HepG2 (cell line): ENCODE data around the gene PIKFYVE. TPM values are rescaled to one million over a fixed set of nuclear protein-coding genes. Genes with fewer than 3 reads are reported as not detected.

Experiments used
- ATAC-seq: fragments of 200-7000 bp; cut with Tn5 transposase; 3 replicates; pipeline ENCODE4 v1.9.1; 2020; ENCODE audit warnings: mild to moderate bottlenecking, moderate library complexity
- BruUV-seq: library from RNA; stranded (reverse); fragments of 400-500 nt; replicated peaks from 2 replicates; lab custom pipeline; 2021; lab: Mats Ljungman, UMichigan
- CTCF ChIA-PET: fragments of 300-600 bp; formaldehyde crosslinking; extraction: SDS; loops from one replicate; lab custom pipeline; 2021; ENCODE audit warnings: low total read pairs, inconsistent platforms, low intra/inter-chr PET ratio; lab: Yijun Ruan, JAX
- POLR2A ChIA-PET: fragments of 350-600 bp; sonication (Branson Sonifier 250); formaldehyde crosslinking; loops from one replicate; lab custom pipeline; 2020; ENCODE audit warnings: antibody characterized with exemption, inconsistent platforms; lab: Yijun Ruan, JAX
- DNase-seq: peaks from one replicate; pipeline ENCODE4 v3.0.0-alpha.2; 2015; ENCODE audit warnings: low spot score
- FAIRE-seq: peaks from 3 replicates; lab custom pipeline; 2011; peaks lifted over from hg19 to GRCh38; lab: Jason Lieb, UNC
- H2AFZ ChIP-seq: one replicate; pipeline ENCODE4 v1.6.1; 2011; ENCODE audit warnings: low read length, inconsistent platforms
- H3K27ac ChIP-seq: fragments of 300-600 bp; 3 replicates; pipeline ENCODE4 v1.8.0; 2011; ENCODE audit warnings: mixed run types, mild to moderate bottlenecking, mixed read lengths, low read length, inconsistent platforms; ENCODE audit not compliant: insufficient read depth; ENCODE audit errors: extremely low read length
- H3K27me3 ChIP-seq, 2 experiments: fragments of 200-600 bp in 1 of 2; 2 replicates in 1 of 2; 3 replicates in 1 of 2; pipeline versions ENCODE4 v1.6.0 to v1.8.0; 2011; ENCODE audit warnings: low read length in 2 of 2, mild to moderate bottlenecking in 2 of 2, moderate library complexity in 2 of 2, inconsistent platforms in 1 of 2; ENCODE audit not compliant: insufficient read depth in 2 of 2, control insufficient read depth in 1 of 2
- H3K36me3 ChIP-seq, 2 experiments: fragments of 200-600 bp in 1 of 2; replicated peaks in 1 of 2; 2 replicates in 1 of 2; 3 replicates in 1 of 2; pipeline versions ENCODE4 v1.5.1 to v1.8.0; 2011; ENCODE audit warnings: low read length in 2 of 2, inconsistent platforms in 1 of 2; ENCODE audit not compliant: insufficient read depth in 2 of 2, control insufficient read depth in 1 of 2
- H3K4me1 ChIP-seq: 2 replicates; pipeline ENCODE4 v1.5.1; 2012; ENCODE audit warnings: low read length, inconsistent platforms; ENCODE audit not compliant: insufficient read depth
- H3K4me2 ChIP-seq: 2 replicates; pipeline ENCODE4 v1.6.0; 2011; ENCODE audit warnings: low read depth, low read length, inconsistent platforms
- H3K4me3 ChIP-seq, 3 experiments: fragments of 200-600 bp in 1 of 3; sonication (generic), shearing (Covaris generic) in 1 of 3; replicated peaks in 1 of 3; 2 replicates each; pipeline ENCODE4 v1.5.1; 2011 to 2016; ENCODE audit warnings: low read length in 3 of 3, inconsistent platforms in 2 of 3, low read depth in 2 of 3, mild to moderate bottlenecking in 2 of 3, control low read depth in 1 of 3, mixed read lengths in 1 of 3; ENCODE audit not compliant: insufficient read depth in 1 of 3
- H3K79me2 ChIP-seq: one replicate; pipeline ENCODE4 v1.6.1; 2011; ENCODE audit warnings: low read length, inconsistent platforms; ENCODE audit not compliant: insufficient read depth
- H3K9ac ChIP-seq: 2 replicates; pipeline ENCODE4 v1.6.0; 2011; ENCODE audit warnings: mild to moderate bottlenecking, low read depth, low read length, inconsistent platforms; ENCODE audit not compliant: insufficient read depth
- H3K9me3 ChIP-seq: 2 replicates; pipeline ENCODE4 v1.5.1; 2012; ENCODE audit warnings: mild to moderate bottlenecking, low read length
- H4K20me1 ChIP-seq: 2 replicates; pipeline ENCODE4 v1.6.0; 2011; ENCODE audit warnings: inconsistent platforms, mild to moderate bottlenecking, low read length, moderate library complexity; ENCODE audit not compliant: insufficient read depth
- CENPT ChIP-seq: sonication (generic); formaldehyde crosslinking; IDR thresholded peaks from 2 replicates; pipeline ENCODE4 v1.8.0; 2022; ENCODE audit warnings: low read depth, mild to moderate bottlenecking, moderate library complexity, missing genetic modification reagents
- FOXA1 ChIP-seq, 2 experiments: fragments of 450-650 bp in 1 of 2; sonication (generic) in 1 of 2; formaldehyde crosslinking in 1 of 2; IDR thresholded peaks; 2 replicates each; pipeline versions ENCODE4 v1.4.0 to v1.6.1; 2016 to 2020; ENCODE audit warnings: missing genetic modification reagents in 1 of 2
- FOXA3 ChIP-seq: IDR thresholded peaks from 2 replicates; pipeline ENCODE4 v1.6.1; 2016; ENCODE audit warnings: missing genetic modification reagents, missing compliant biosample characterization
- LRRFIP1 ChIP-seq: sonication (generic); formaldehyde crosslinking; conservative IDR thresholded peaks from 2 replicates; pipeline ENCODE4 v1.4.0; 2020; ENCODE audit warnings: missing genetic modification reagents
- NRL ChIP-seq: sonication (generic); formaldehyde crosslinking; IDR thresholded peaks from 2 replicates; pipeline ENCODE4 v1.5.0; 2020; ENCODE audit warnings: missing genetic modification reagents, mild to moderate bottlenecking, moderate library complexity, borderline replicate concordance
- SAP130 ChIP-seq: IDR thresholded peaks from 2 replicates; pipeline ENCODE4 v1.6.1; 2016; ENCODE audit warnings: low read depth
- TEAD3 ChIP-seq: optimal IDR thresholded peaks from 2 replicates; pipeline ENCODE3; 2016; ENCODE audit warnings: borderline replicate concordance
- TP53 ChIP-seq: sonication (generic); formaldehyde crosslinking; conservative IDR thresholded peaks from 2 replicates; pipeline ENCODE4 v1.4.0; 2020; ENCODE audit warnings: missing genetic modification reagents
- ZKSCAN8 ChIP-seq: IDR thresholded peaks from 2 replicates; pipeline ENCODE4 v1.6.1; 2016; ENCODE audit warnings: borderline replicate concordance, missing genetic modification reagents, missing compliant biosample characterization
- ZNF232 ChIP-seq: sonication (generic); formaldehyde crosslinking; IDR thresholded peaks from 2 replicates; pipeline ENCODE4 v1.4.0; 2020; ENCODE audit warnings: missing genetic modification reagents, borderline replicate concordance
- ZNF326 ChIP-seq: sonication (generic); formaldehyde crosslinking; IDR thresholded peaks from 2 replicates; pipeline ENCODE4 v1.4.0; 2020; ENCODE audit warnings: missing genetic modification reagents, borderline replicate concordance
- ZNF7 ChIP-seq: IDR thresholded peaks from 2 replicates; pipeline ENCODE4 v1.6.1; 2016; ENCODE audit warnings: missing biosample characterization, missing genetic modification reagents
- ZNF800 ChIP-seq: sonication (generic); formaldehyde crosslinking; IDR thresholded peaks from 2 replicates; pipeline ENCODE4 v1.4.0; 2020; ENCODE audit warnings: missing genetic modification reagents
- WGBS: methylation state at CpG from one replicate; pipeline ENCODE4 v1.1.6; 2017; ENCODE audit warnings: low lambda C conversion rate; 5-methylcytosine and 5-hydroxymethylcytosine counted together
- in situ Hi-C: cut with HindIII; loops from 2 replicates; pipeline ENCODE4 v1.10.0; 2017; ENCODE audit warnings: low pct_unique_long_range_greater_than_20kb; ENCODE audit not compliant: extremely low pct_ligation_motif_present
- intact Hi-C: fragments of 100-400 bp; cut with micrococcal nuclease; formaldehyde crosslinking; loops from one replicate; pipeline ENCODE4 v1.10.0; 2022; ENCODE audit not compliant: unreplicated experiment
- polyA plus RNA-seq, 8 experiments: library from polyadenylated mRNA; depleted of rRNA in 3 of 8; stranded (reverse) in 7 of 8; unstranded in 1 of 8; fragments of >200 nt; fragmentation: Illumina TruSeq in 4 of 8; extraction: Trizol in 4 of 8; gene quantifications; 2 replicates each; pipeline versions ENCODE4 v1.2.1 to v1.2.3, GENCODE V29; 2011 to 2016; ENCODE audit warnings: low read depth in 4 of 8, missing spikeins in 1 of 8, mixed read lengths in 1 of 8; ENCODE audit not compliant: insufficient read depth in 1 of 8
- total RNA-seq, 5 experiments: library from RNA; depleted of rRNA; stranded (reverse); fragments of >200 nt; fragmentation: Illumina TruSeq; extraction: Trizol; gene quantifications; 2 replicates each; pipeline ENCODE4 v1.2.3, GENCODE V29; 2016; ENCODE audit warnings: low read depth in 1 of 5

PIKFYVE gene
- total and polyA plus RNA-seq, 2 of the 13 experiments (the other 11 are each of a cell fraction or from before 2014, with no cell fraction given), result 20.2 to 21.7 TPM

- TF ChIP-seq ZNF800 (CRISPR knock-in tag), result no peak; the same call in 1 of the 2 replicates
- TF ChIP-seq LRRFIP1, result no peak
- peak; percentile 80; the same call in 1 of the 2 replicates for TF ChIP-seq ZNF232 (CRISPR knock-in tag)
- no peak for TF ChIP-seq ZNF326 (CRISPR knock-in tag)
- no peak for TF ChIP-seq TEAD3
- no peak for TF ChIP-seq ZNF7 (CRISPR knock-in tag)
- no peak for TF ChIP-seq NRL (CRISPR knock-in tag)
- no peak for TF ChIP-seq CENPT (CRISPR knock-in tag)
- TF ChIP-seq TP53, result no peak
Observed at GRCh38 chr2:208266553-208266893, 468 bp downstream of the PIKFYVE start (continued).

DNA sequence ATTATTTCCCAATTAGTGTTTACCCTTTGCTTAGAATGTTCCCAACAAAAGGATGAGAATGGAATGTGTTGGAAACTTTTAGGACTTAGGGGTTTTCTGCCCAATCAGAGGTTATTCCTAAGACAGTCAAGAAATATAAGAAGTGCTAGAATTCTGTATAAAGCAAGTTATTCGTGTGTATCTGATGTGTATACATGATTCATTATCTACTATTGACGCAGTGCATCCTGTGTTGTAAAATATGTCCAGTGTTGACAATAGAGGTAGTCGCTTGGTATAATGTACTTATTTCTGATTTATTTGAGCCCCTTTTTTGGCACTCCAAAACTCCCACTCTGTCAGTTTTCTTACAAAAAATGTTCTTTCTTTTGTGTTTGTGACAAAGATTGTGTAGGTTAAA is 881 bp downstream of the PIKFYVE start:
- 3% methylated on average over 3 of the region's 3 CpGs for WGBS
- Histone ChIP-seq H3K27me3 (no peaks in the 10 kb centered on the region; a peak in 1 of 5 replicates), H3K36me3 (peaks cover 1 to 5% of the 10 kb centered on the region in 2 experiments; a peak in 2 of 5 replicates), H3K4me2 (peak overlapping the region; percentile 78)
- in situ Hi-C loops (loop anchor here (25.0 kb wide), 1 partner anchor 555 kb away; the partner anchor contains the start of gene CCNYL1), intact Hi-C loops (loop anchor here (1.0 to 5.0 kb wide), 3 partner anchors 12 to 520 kb away; partner anchors contain the start of gene IDH1)
- ChIA-PET POLR2A (interaction anchor here (1.0 to 6.6 kb wide), 4 partner anchors 12 to 737 kb away, joined by 3 to 145 read pairs (median 8); partner anchors contain the start of genes CREB1, IDH1 and METTL21A), CTCF (no interaction called here)
- TSS peak; percentile 69 for BruUV-seq
- ATAC-seq, result no peak
- TF ChIP-seq ZKSCAN8 (CRISPR knock-in tag) (no peak), SAP130 (CRISPR knock-in tag) (peak; percentile 16; the same call in 1 of the 2 replicates), FOXA3 (CRISPR knock-in tag) (peak; percentile 40; the same call in 1 of the 2 replicates), FOXA1 (IDR thresholded peaks at IDR 0.05) (no peak), FOXA1 (CRISPR knock-in tag; IDR thresholded peaks at IDR 0.05) (0 out of 2 replicates have a peak, but pooled peaks have one; percentile 7)
- TF ChIP-seq, all 625 proteins: peak for 3
- H3K4me3 ChIP-seq, result peak overlapping the region; percentile 71 to 87 (median 86)
- H3K27ac ChIP-seq, result peak overlapping the region; percentile 79
- no peaks in the 10 kb centered on the region for H3K9me3 ChIP-seq
- H3K79me2 ChIP-seq, result peaks cover 41% of the 10 kb centered on the region
- peaks cover 45% of the 10 kb centered on the region for H3K4me1 ChIP-seq
- H4K20me1 ChIP-seq, result peaks cover 8% of the 10 kb centered on the region; the same call in 1 of the 2 replicates
- H3K9ac ChIP-seq, result peak overlapping the region; percentile 86
- H2AFZ ChIP-seq, result no peak overlapping the region
- FAIRE-seq (no peak), DNase-seq (no peak)
